Endothelial cell of hepatic sinusoid (primary cell): ENCODE results near the gene DNASE1L2.

Experiments
- in situ Hi-C: cut with HindIII; loops from 2 replicates; pipeline ENCODE4 v1.10.0; 2017; ENCODE audit warnings: low sequenced_read_pairs

Gene DNASE1L2

GRCh38 chr16:2266887-2267286, 30.6 kb downstream of the DNASE1L2 start:
- in situ Hi-C loops: loop anchor here (25.0 kb wide), 1 partner anchor 420 kb away; the partner anchor contains the start of gene KCTD5

- in situ Hi-C loops: loop anchor here (25.0 kb wide), 1 partner anchor 420 kb away; the partner anchor contains the start of gene KCTD5
These were observed 31.3 kb downstream of the DNASE1L2 start for GRCh38 chr16:2267505-2267912.

- in situ Hi-C loops: loop anchor here (25.0 kb wide), 1 partner anchor 419 kb away; the partner anchor contains the start of gene KCTD5
These were observed 31.8 kb downstream of the DNASE1L2 start, which contains the start of gene RNPS1 for GRCh38 chr16:2267913-2268666. Gene RNPS1 (minus strand): TSS chr16:2268126. CDS start chr16:2264643, 3,483 bp downstream.

- in situ Hi-C loops: loop anchor here (10.0 to 25.0 kb wide), 2 partner anchors 65 to 417 kb away; partner anchors contain the start of gene KCTD5
These were observed 33.8 kb downstream of the DNASE1L2 start for GRCh38 chr16:2270070-2270462.

GRCh38 chr16:2270588-2271470, 34.6 kb downstream of the DNASE1L2 start:
- in situ Hi-C loops: loop anchor here (10.0 to 25.0 kb wide), 2 partner anchors 64 to 416 kb away; partner anchors contain the start of gene KCTD5

- in situ Hi-C loops: loop anchor here (10.0 to 25.0 kb wide), 2 partner anchors 63 to 415 kb away; partner anchors contain the start of gene KCTD5
These were observed 35.7 kb downstream of the DNASE1L2 start for GRCh38 chr16:2271848-2272461.

- in situ Hi-C loops: loop anchor here (10.0 to 25.0 kb wide), 2 partner anchors 61 to 414 kb away; partner anchors contain the start of gene KCTD5
These were observed 37.2 kb downstream of the DNASE1L2 start for GRCh38 chr16:2273484-2273883.

GRCh38 chr16:2273931-2274330, 37.7 kb downstream of the DNASE1L2 start:
- in situ Hi-C loops: loop anchor here (10.0 to 25.0 kb wide), 2 partner anchors 61 to 413 kb away; partner anchors contain the start of gene KCTD5

- in situ Hi-C loops: loop anchor here (10.0 kb wide), 1 partner anchor 59 kb away; no protein-coding TSS in a partner anchor
These were observed 39.5 kb downstream of the DNASE1L2 start for GRCh38 chr16:2275476-2276367.

- in situ Hi-C loops: loop anchor here (10.0 kb wide), 1 partner anchor 58 kb away; no protein-coding TSS in a partner anchor
These were observed 40.3 kb downstream of the DNASE1L2 start for GRCh38 chr16:2276368-2277195.

GRCh38 chr16:2277466-2278271, 41.4 kb downstream of the DNASE1L2 start:
- in situ Hi-C loops: loop anchor here (10.0 kb wide), 1 partner anchor 57 kb away; no protein-coding TSS in a partner anchor

GRCh38 chr16:2278272-2278608, 42.0 kb downstream of the DNASE1L2 start:
- in situ Hi-C loops: loop anchor here (10.0 kb wide), 1 partner anchor 57 kb away; no protein-coding TSS in a partner anchor

- in situ Hi-C loops: loop anchor here (10.0 kb wide), 1 partner anchor 56 kb away; no protein-coding TSS in a partner anchor
These were observed 42.9 kb downstream of the DNASE1L2 start for GRCh38 chr16:2278956-2279800.

GRCh38 chr16:2280461-2280860, 44.2 kb downstream of the DNASE1L2 start:
- in situ Hi-C loops: no loop called here

GRCh38 chr16:2280981-2281542, 44.8 kb downstream of the DNASE1L2 start:
- in situ Hi-C loops: no loop called here

GRCh38 chr16:2282262-2282661, 46.0 kb downstream of the DNASE1L2 start:
- in situ Hi-C loops: no loop called here
